ENCODE data around the gene ROGDI. TPM values are rescaled to one million over a fixed set of nuclear protein-coding genes. Genes with fewer than 3 reads are reported as not detected.

The ROGDI gene
- total and polyA plus RNA-seq, 12 donors, result 32.4 to 194 (median 81.7) TPM

GRCh38 chr16:4795181-4795827, 7.1 kb downstream of the ROGDI start, which contains the start of gene SMIM22:
Gene SMIM22, plus strand, starts transcription at chr16:4795369. Its CDS starts 366 bp downstream, at chr16:4795735.
- peaks cover 0 to 33% of the 10 kb centered on the region in 2 donors for H3K36me3 ChIP-seq (replicated peaks in 1 of 2)
- no peak within 1 kb of the TSS for H3K27ac ChIP-seq
- WGBS, 4 donors, result 70 to 75% (median 71%) methylated on average over 8 to 14 of the region's 14 CpGs
- DNase-seq, result no peak
- H3K4me3 ChIP-seq, result no peak within 1 kb of the TSS
- no peaks in the 10 kb centered on the region for H3K27me3 ChIP-seq
- H3K4me1 ChIP-seq (replicated peaks in 1 of 2), result peaks cover 4 to 5% of the 10 kb centered on the region in 2 donors
- intact Hi-C loops (cut with DNase I), result no loop called here
- no peaks in the 10 kb centered on the region for H3K9me3 ChIP-seq (replicated peaks in 1 of 3)
- TF ChIP-seq CTCF (IDR thresholded peaks at IDR 0.05), result no peak
- TF ChIP-seq POLR2A (IDR thresholded peaks at IDR 0.05), result no peak

- Histone ChIP-seq H3K27me3 (no peaks in the 10 kb centered on the region), H3K4me1 (replicated peaks in 1 of 2) (no peaks in the 10 kb centered on the region), H3K36me3 (replicated peaks in 1 of 2) (peaks cover 0 to 16% of the 10 kb centered on the region in 2 donors), H3K4me3 (no peak overlapping the region), H3K27ac (no peak overlapping the region), H3K9me3 (replicated peaks in 1 of 3) (no peaks in the 10 kb centered on the region)
- DNase-seq, result no peak
- intact Hi-C loops (cut with DNase I), result no loop called here
- no peak for TF ChIP-seq POLR2A (IDR thresholded peaks at IDR 0.05)
- no peak for TF ChIP-seq CTCF (IDR thresholded peaks at IDR 0.05)
- 57 to 67% (median 66%) methylated on average over 13 of the region's 13 CpGs for WGBS, 4 donors
Measured at GRCh38 chr16:4792951-4793513, 9.4 kb downstream of the ROGDI start.

DNA sequence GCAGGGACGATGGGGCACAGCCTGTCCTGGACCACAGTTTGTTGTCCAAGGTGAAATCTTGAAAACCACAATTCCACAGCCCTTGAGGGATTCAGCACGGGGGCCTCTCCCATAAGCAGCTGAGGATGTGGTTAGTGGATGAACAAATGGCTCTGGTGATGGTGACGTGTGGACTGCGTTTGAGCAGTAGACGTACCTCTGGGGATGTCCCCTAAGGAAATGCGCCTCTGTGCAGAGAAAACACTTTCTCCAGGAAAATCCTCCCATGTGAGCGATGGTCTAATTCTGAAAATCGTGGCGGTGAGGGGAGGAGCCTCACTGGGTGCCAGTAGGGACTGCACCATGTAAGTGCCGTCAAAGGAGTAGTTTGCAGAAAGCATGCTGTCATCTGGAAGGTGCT, 11.6 kb downstream of the ROGDI start:
- TF ChIP-seq POLR2A (IDR thresholded peaks at IDR 0.05) (no peak), CTCF (IDR thresholded peaks at IDR 0.05) (no peak)
- Histone ChIP-seq H3K4me3 (no peak overlapping the region), H3K36me3 (replicated peaks in 1 of 2) (peaks cover 0 to 1% of the 10 kb centered on the region in 2 donors), H3K27me3 (no peaks in the 10 kb centered on the region), H3K27ac (no peak overlapping the region), H3K4me1 (replicated peaks in 1 of 2) (no peaks in the 10 kb centered on the region), H3K9me3 (replicated peaks in 1 of 3) (no peaks in the 10 kb centered on the region)
- no peak for DNase-seq
- intact Hi-C loops (cut with DNase I), result no loop called here
- 77 to 82% (median 79%) methylated on average over 10 of the region's 10 CpGs for WGBS, 4 donors

DNA sequence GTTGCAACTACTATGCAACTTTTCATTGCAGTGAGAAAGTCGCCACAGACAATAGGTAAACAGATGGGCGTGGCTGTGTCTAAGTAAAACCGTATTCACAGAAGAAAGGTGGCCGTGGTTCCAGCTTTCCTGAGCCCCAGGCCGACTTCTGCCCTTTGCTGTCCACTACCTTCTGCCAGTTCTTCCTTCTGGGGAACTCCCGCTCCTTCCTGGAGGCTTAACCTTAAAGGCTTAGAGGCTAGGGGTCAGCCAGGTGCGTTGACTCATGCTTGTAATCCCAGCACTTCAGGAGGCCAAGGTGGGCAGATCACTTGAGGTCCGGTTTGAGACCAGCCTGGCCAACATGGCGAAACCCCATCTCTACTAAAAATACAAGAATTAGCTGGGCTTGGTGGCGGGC, 12.2 kb downstream of the ROGDI start:
- Histone ChIP-seq H3K4me3 (no peak overlapping the region), H3K27ac (no peak overlapping the region), H3K4me1 (replicated peaks in 1 of 2) (no peaks in the 10 kb centered on the region), H3K36me3 (replicated peaks in 1 of 2) (no peaks in the 10 kb centered on the region), H3K27me3 (no peaks in the 10 kb centered on the region), H3K9me3 (replicated peaks in 1 of 3) (no peaks in the 10 kb centered on the region)
- 84 to 90% (median 88%) methylated on average over 8 to 10 of the region's 10 CpGs for WGBS, 4 donors
- no peak for DNase-seq
- intact Hi-C loops (cut with DNase I), result no loop called here
- TF ChIP-seq CTCF (IDR thresholded peaks at IDR 0.05) (no peak), POLR2A (IDR thresholded peaks at IDR 0.05) (no peak)

All from adrenal gland (tissue), 12 donors.